GM18498 (cell line): Measurements from ENCODE around the gene PRICKLE2.

Source experiments
- ATAC-seq: cut with Tn5 transposase; IDR thresholded peaks from one replicate; pipeline ENCODE4 v1.9.1; 2021; ENCODE audit warnings: mild to moderate bottlenecking, moderate library complexity; ENCODE audit not compliant: unreplicated experiment

Gene PRICKLE2

DNA sequence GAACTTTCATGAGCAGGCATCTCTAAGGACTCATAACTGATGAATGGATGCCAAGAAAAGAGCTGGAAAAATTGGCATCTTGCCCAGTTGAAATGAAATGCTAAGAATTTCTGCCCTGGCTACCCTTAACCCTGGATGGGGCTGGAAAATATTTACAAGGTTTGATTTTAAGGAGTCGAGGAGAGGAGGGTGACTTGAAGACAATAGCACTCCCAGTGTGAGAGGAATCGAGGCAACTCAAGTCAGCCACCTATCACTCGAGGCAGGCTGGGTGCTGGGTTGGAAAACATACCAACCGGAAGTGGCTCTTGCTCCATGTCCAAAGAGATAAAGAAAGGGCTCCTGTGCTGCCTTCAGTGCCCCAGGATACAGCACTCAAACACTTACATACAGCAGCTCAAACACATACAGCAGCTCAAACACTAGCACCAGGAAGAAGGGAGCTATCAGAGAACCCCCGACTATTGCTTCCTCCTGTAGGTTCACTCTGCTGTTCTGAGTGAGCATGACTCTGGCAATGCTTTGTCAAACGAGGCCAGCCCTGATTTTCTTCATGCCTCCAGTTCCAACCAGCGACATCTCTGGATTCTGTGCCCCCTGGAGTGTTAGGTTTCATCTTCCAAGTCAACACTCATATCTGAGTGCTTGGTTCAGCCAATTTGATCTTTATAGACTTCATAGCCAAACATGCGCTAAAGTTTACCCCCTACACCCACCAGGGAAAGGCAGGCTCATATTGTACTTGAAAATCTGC lies 4.9 kb downstream of the PRICKLE2 start:
- ATAC-seq, result no peak

DNA sequence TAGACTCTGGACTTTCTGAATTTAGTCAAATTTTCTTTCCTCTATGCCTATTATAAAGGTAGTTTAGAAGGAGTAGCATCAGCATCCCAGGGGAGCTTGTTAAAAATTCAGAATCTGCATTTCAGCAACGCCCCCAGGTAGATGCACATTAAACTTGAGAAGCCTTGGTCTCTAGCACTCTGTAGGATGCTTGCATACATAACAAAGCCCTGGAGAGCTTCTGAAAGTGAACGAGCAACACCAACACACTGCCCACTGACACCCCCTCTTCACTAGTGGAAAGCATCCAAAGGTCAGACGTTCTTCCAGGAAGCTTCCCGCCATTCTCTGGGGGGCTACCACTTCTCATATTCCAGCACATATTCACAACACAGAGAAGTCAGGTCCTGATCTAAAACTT lies 6.5 kb downstream of the PRICKLE2 start:
- no peak for ATAC-seq

DNA sequence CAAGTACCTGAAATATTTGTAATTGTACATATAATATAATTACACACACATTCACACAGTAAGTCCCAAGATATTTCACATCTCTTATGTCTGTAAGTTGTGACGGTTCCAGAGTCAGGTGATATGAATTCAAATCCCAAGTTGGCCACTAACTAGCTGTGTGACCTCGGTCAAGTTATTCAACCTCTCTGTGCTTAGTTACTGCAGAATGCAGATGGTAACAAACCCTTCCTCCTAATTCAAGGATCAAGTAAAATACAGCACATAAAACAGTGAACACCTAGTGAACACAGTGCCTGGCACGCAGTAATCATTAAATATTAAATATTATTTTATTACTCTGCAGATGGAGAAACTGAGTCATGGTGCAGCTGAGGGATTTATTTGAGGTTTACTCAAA lies 6.9 kb downstream of the PRICKLE2 start:
- ATAC-seq, result no peak

DNA sequence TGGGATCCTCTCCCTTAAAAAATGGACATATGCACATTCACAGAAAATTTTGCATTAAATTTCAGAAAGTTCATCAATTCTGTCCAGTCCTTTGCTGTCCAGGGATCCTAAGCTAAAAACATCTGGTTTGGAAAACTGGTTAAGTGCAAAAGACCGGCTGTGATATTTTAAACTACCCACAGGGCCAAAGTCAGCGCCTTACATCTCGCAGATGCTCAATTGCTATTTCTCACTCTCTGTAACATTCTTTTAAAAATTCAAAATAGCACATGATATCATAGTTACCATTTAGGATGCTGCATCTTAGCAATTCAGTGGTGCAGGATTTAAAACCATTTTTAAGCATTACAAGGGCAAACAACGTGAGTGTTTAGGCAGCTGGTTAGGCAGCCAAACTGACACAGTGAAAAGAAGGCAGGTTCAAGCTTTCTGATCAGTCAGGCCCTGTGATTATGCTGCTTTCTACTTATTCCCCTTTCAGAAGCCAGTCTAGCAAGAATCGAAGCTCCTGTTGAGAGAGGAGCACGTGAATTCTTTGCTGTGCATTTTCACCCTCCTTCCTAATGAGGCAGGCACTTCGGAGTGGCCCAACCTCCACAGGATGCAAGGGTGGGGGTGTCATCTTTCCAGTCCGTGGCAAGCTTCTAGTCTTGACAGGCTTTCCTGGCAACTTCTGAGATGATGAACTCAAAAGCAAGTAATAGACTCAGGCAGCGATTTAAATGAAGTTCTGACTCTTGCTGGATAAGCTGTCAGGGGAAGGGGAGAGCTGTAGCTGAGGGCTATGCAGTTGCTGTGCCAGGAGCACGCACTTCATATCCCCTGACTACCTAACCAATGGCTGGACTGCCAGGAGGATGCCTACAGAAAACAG lies 8.8 kb downstream of the PRICKLE2 start:
- no peak for ATAC-seq

DNA sequence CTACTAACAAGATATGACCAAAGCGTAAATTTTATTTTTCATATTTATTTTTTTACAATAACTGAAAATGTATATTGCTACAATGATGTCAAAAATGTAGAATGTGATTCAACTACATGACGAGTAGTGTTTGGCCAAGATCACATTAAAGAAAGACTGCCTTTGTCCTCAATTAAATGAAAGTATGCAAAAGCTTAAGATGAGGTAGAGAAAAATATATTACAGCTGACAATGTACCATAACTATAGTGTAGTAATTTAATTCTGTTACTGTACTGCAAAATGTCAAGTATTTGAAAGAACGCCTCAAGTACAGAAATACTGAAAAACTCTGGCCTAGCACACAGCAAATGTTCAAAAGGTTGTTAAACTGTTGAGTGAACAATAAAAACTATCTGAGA lies 9.7 kb downstream of the PRICKLE2 start:
- no peak for ATAC-seq

DNA sequence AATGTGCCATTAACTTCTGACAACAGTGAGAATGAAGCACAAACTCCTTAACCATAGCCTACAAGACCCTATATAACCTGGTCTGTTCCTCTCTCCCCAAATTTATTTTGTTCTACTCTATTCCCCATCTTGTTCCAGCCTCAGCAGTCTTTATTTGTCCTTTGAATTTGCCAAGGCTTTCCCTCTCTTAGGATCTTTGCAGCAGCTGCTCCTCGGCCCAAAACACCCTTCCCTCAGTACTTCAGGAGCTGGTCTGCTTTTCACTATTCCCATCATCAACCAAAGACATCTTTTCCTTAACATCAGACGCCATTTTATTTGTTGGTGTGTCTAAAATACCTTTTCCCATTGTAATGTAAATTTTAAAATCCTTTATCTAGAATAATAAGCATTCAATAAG lies 10.2 kb downstream of the PRICKLE2 start:
- ATAC-seq, result no peak

DNA sequence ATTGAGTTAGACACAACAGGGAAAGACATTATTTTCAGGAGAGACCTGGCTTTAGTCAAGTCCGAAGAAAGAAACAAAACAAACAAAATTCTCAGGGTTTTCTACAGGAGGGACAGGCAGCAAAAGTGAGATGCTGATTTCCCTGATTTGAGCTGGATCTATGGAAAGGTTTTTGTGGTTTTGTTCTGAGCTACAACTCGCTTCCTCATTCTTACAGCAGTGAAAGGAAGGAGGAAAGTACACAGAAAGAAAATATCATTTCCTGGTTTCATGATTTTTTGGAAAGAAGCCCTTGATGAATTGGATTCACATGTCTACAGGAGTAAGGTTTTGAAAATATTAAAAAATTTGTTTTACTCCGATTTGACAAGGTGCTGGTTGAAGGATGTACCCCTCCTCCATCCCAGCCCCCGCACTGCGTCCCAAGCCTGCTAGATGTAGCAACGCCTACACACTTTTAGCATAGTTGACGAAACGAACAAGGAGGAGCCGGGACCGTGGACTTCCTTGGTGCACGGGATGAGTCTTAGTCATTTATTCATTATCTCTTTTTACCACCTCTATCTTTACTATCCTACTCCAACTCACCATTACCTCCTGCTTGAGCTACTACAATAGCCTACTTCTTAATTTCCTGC lies 10.8 kb downstream of the PRICKLE2 start:
- no peak for ATAC-seq

DNA sequence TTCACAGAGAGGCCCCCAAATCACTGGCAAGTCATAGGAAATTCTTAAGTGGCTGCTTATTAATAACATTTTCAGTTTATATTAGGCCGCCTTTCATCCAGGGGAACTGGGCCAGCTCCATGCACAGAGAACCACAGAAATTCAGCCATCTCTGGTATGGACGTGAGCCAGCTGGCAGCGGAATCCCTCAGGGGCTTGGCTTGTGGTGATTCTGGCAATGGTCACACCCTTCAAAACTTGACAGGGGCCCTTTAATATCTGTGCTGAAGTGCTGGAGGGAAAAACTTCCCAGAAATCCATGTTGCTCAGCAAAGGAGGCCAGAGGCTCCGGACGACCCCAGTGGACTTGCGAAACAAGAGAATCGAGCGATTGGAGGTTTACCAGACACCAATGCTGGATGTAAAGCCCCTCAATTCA lies 11.3 kb downstream of the PRICKLE2 start:
- no peak for ATAC-seq

DNA sequence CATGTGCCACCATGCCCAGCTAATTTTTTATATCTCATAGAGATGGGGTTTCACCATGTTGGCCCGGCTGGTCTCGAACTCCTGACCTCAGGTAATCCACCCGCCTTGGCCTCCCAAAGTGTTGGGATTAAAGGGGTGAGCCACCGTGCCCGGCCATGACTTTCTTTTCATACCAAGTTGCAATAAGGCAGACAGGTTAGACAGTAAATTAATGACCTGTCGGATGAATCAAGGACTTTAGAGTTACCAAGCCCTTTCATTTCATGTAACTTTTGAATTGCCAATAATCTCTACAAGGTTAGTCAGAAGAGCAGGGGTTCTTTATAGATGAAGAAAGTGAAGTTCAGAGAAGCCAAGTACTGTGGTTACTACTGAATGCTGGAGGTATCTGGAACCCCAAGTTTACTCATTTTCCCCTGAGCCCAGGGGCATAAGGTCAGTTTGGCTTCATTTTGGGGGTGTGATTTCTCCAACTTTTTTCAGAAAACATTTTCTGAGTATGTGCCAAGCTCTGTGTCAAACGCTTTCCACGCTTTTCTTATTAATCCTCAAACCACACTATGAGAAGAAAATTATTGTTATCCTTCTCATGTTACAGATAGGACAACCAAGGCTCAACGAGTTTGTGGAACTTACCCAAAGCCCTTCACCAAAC lies 11.9 kb downstream of the PRICKLE2 start:
- no peak for ATAC-seq

DNA sequence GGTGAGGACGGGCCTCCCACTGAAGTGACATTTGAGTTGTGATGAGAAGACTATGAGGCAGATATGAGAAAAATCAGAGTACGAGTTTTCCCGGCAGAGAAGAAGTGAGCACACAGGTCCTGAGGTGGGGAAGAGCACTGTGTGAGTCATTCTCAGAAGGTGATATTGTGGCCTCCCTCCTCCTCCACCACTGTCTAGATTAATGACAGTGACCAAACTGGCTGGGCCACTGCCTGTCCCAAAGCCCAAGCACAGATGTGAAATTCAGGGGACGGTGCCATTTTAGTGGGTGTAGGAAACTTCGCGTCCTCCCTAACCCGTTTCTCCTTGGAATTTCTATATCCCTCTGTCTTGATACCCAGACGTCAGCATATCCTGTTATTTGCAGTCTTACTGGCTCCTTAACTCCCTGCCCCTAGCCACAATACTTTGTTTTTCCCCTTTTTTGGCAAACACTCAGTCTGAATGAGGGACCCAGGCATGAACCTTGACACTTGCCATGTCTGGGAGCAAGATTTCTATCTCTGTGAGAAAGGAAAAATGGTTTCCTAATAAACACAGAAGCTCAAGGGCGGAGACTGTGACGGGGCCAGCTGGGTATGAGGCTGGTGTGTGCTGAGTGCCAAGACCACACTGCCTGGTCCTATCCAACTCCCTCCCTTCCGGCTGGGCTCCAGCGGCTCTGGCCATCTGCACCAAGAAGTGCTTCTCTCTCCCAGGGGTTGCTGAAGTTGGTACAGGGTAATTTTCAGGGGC lies 15.2 kb downstream of the PRICKLE2 start:
- no peak for ATAC-seq

DNA sequence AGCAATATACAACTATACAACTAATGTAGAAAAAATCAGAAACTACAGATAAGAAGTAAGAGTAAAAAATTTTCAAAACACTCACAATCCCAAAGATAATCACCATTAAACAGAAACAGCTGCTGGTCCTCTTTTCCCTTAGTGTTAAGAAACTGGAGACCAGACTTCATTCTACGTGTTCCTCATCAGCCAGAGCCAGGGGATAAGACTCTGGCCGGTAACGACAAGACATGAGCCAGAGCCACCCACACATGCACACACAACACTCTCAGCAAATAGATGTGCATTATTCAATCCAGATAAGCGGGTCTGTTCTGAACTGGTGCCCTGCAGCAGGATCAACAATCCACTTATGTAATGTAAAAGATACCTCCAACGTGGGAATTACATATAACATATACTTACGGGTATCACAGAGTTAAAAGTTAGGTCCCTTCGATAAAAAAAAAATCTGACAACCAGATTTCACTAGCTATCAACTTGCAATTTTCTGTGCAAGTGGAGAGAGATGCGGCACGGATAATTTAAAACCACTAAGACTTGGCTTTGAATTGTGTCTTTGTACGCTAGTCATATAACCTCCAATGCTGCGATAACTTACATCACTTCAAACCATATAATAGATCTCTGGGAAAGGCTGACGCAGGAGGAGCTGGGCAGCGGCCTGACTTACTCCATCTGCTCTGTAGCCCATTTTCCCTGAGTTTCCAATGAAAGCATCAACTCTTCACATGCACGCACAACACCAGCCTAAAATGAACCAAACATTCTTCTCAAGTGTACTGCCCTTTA lies 17.8 kb downstream of the PRICKLE2 start:
- ATAC-seq, result no peak

DNA sequence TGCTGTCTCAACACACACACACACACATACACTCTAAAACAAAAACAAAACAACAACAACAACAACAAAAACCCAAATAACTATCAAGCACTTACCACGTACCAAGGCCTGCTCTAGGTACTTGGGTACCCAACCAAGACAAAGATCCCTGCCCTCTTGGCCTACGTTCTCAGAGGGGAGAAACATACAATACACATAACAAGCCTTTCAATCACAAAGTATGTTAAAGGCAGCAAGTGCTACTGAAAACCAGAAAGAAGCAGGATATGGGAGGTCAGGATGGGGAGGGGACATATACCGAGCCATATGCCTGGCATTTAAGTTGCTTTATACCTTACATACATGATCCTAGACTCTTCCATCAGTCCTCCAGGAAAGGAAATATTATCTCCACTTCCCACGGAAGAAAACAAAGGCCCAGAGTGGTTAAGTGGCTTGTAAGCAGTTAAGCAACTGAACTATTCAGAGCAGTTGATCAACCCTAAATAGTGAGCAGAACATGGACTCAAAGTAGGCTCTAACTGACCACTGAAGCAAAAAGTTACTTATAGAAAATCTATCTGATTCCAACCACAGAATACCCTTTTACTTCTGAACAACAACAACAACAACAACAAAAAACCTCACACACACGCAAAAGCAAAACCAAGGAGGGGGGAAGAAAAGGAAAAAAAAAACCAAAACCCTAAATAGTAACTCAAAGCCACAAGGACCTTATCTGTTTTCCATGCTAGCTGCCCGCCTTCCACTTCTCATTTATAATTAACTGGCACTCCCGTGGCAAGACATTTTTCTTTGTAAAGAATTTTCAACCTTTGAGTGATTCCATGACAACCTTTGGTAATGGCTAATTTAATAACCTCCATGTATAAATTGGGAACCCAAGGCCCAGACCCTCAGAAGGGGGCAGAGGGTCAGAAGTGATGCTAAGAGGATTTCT lies 21.0 kb downstream of the PRICKLE2 start:
- ATAC-seq, result no peak

DNA sequence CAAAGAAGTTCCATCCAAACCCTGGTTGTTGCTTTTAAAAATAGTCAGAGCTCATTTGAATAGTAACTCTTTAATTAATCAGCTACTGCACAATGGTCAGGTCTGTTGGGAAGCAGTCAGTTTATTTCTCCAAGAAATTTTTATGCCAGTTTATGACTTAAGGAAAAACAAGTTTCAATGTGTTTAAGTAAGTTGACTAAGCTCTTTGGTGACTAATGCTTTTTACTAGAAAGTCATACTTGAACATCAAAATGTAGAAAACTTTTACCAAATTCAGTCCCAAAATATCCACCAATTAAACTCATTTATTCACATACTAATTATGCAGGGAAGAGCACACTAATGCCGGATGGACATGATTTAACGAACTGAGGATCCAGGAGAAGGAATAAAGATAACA lies 22.1 kb downstream of the PRICKLE2 start:
- no peak for ATAC-seq

DNA sequence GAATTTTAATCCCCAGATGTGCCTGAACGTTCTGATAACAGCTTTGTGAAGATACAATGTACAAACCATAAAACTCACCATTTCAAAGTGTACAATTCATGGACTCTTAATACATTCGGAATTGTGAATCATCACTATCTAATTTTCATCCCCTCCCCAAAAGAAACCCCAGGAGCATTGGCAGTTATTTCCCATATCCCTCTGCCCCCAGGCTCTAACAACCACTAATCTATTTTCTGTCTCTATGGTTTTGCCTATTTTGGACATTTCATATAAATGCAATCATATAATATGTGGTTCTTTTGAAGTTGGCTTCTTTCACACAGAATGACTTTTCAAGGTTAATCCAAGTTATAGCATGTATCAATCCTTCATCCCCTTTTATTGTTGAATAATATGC lies 25.3 kb downstream of the PRICKLE2 start:
- ATAC-seq, result no peak

DNA sequence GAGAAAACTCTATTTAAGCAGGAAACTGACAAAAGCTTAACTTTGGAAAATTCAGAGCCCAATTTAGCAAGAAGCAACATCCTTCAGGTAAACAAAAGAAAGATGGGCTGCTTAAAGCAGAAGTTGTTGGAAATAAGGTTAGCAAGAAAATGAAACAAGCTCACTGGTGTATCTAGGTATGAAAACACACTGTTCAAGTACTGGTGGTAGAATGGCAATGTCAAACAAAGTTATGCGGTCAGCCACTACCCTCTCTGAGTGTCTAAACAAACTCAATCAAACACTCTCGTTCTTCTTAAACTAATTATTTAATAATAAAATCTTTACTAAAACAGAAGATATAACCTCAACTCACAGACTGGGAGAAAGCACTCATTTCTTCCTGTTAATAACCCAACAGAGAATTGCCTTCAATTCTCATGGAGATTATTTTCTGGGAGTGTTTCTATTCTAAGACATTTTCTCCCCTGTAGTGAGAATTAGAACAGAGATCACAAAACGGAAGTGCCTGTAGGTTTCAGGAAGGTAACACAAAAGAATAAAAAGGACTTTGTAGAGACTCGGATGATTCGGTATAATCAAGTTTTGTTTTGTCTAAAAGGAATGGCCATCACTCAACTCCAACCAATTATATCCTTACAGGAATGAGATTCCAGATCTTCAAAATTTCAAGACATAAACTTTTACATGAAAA lies 28.9 kb downstream of the PRICKLE2 start:
- no peak for ATAC-seq

DNA sequence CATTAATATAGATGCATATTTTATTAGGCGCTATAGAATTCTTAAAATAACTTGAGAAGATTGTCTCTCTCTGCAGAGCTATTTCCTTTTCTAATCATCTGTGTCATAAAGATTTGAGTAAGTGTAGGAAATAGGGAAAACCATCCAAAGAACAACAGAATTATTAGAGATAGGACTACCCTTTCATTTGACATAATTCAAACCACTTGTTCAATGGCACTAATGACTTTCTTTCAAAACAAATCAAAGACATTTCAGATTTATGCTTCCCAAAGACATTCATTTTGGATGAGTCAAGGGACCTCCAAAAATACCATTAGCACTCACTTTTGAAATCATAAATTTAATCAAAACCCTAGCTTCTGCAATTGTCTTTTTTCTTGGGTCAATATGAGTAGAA lies 29.5 kb downstream of the PRICKLE2 start:
- ATAC-seq, result no peak

DNA sequence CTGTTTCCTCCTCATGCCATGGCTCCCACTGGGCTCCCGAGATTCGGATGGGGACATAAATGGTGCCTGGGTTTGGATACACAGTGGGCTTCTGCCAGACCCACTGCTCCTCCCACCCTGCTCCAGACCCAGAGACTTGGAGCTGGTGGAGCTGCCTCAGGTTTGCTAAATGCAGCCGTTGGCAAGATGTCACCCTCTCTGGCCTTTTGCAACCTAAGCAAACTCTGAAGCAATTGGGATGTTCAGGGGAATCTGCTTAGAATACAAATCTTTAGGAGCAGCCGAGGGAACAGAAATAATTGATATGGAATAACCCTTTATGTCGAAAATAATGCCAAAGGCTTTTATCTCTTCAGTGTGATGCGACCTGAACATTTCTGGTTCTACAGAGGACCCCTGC lies 33.4 kb downstream of the PRICKLE2 start:
- ATAC-seq, result no peak
